Activated naive CD8-positive, alpha-beta T cell treated with anti-CD3 and anti-CD28 coated beads, Interleukin-2, amount 50 U/mL, for 24 hours (primary cell): ENCODE results near the gene UQCR11.

Experiments
- ATAC-seq: fragments of 150-1000 bp; cut with Tn5 transposase; one replicate; pipeline ENCODE4 v1.10.0; 2021
- DNase-seq: peaks from one replicate; pipeline ENCODE4 v3.0.0; 2021
- H3K27ac Mint-ChIP-seq: one replicate; pipeline ENCODE4 v1.8.0; 2021; ENCODE audit warnings: mild to moderate bottlenecking, mixed read lengths
- H3K27me3 Mint-ChIP-seq: one replicate; pipeline ENCODE4 v1.8.0; 2021; ENCODE audit warnings: mixed read lengths
- H3K36me3 Mint-ChIP-seq: one replicate; pipeline ENCODE4 v1.8.0; 2021; ENCODE audit warnings: low read depth, mixed read lengths
- H3K4me1 Mint-ChIP-seq: one replicate; pipeline ENCODE4 v1.8.0; 2021; ENCODE audit warnings: mixed read lengths
- H3K4me3 Mint-ChIP-seq: one replicate; pipeline ENCODE4 v1.8.0; 2021; ENCODE audit warnings: mild to moderate bottlenecking, moderate library complexity, mixed read lengths
- H3K9me3 Mint-ChIP-seq: one replicate; pipeline ENCODE4 v1.8.0; 2021; ENCODE audit warnings: mixed read lengths

The UQCR11 gene

DNA sequence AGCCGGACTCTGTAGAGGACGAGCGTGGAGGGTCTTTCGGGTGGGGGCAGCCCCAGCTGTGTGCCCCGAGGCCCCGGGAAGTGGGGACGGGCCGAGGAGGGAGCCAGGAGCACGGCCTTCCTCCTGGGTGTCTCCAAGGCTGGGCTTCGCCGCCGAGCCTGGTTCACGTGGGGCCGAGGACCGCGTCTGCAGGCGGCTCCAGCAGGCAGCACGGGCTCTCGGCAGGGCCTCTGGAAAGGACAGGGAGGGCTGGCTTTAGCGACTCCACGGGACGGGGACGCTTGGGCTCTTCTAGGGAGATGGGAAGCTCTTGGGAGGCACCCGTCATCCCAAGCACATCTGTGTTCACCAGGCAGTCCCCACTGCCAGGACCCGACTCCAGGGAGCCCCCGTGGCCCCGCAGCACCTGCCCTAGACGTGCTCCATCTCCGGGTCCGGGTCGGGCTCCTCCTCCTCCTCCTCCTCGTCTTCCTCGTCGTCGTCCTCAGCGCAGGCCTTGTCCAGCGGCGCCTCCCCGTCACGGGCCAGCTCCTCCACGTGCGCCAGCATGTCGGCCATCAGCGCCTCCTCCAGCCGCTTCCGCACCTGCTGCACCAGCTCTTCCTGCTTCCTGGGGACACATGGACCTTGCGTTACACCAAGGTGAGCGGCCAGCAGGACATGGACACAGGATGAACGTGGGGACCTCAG, 27.2 kb downstream of the UQCR11 start:
- no peak overlapping the region for H3K27ac Mint-ChIP-seq
- ATAC-seq = no peak

DNA sequence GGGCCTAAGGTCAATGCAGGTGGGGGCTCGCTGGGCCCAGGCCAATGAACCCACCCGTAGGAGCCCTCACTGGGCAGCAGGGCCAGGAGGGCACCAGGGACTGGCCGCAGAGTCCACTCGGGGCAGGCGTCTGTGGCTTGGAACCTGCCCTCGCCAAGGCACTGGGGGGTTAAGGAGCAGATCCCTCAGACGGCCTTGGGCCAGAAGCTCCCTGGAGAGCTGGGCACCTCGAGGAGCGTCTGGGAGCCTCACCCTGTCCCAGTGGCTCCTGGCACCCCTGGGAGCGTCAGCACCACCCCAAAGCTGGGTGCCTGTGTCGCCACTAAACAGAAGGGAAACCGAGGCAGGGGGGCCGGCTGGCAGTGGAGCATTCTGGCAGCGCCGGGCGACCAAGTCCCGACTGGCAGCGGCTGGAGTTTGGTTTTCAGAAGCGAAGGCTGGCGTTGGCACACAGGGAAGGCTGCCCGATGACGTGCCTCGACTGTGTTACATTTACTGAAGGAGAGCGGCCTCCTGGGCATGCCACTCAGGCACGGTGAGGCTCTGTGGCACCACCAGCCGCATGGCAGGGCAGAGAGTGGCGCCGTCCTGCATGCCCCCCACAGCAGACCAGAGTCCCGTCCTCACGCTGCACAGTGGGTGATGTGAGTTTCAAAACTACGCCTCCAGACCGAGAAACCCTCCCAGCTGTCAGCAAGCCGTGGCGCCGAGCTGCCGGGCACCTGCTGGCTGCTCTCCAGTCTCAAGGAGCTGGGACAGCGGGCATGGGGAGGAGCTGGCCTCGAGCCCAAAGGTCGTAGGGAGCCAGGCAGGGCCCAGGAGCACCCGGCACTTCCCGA, 28.0 kb downstream of the UQCR11 start:
- Mint-ChIP-seq H3K9me3 (no peaks in the 10 kb centered on the region), H3K27ac (no peak overlapping the region), H3K36me3 (peaks cover 12% of the 10 kb centered on the region), H3K4me1 (no peaks in the 10 kb centered on the region), H3K4me3 (no peak overlapping the region), H3K27me3 (no peaks in the 10 kb centered on the region)
- ATAC-seq (no peak), DNase-seq (no peak)

More for the DNA sequence above, 27.2 kb downstream of the UQCR11 start:
- H3K36me3 Mint-ChIP-seq = peaks cover 13% of the 10 kb centered on the region
- no peaks in the 10 kb centered on the region for H3K9me3 Mint-ChIP-seq
- no peaks in the 10 kb centered on the region for H3K4me1 Mint-ChIP-seq
- no peak overlapping the region for H3K4me3 Mint-ChIP-seq
- DNase-seq = no peak
- H3K27me3 Mint-ChIP-seq = no peaks in the 10 kb centered on the region

DNA sequence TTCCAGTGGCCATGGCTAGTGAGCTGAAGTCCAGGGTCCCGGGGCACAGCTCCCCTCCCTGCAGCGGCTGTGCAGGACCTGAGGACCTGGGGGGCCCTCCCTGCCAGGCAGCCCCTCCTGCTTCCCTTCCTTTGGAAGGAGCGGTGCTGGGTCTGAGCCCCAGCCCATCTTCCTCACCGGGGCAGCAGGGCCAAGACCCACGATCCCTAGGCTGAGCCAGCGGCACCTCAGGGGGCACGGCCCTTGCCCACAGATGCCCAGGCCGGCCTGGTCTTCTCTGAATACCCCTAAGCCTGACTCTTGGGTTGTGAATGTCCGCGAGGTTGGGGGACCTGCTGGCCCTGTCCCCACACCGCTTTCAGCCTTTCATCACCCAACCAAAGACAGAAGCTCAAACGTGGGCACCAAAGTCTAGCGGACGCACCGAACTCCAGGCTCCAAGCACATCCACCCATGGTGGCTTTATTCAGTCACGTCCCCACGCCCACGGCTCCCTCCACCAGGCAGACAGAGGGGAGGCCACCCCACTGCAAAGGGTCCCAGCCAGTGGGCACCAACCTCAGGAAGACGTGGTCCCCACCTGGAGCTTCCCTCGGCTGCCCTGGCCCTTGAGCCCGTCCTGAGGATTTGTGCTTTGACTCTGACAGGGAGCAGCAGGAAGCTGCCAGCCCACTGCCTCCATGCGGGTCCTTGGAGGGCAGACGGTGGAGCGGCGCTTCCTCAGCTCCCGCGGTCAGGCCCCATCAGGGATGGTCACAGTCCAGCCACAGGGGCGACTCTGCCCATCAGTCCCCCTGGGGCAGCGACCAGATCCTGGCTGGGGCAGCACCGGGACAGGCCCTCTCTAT, 28.8 kb downstream of the UQCR11 start:
- ATAC-seq (no peak), DNase-seq (no peak)
- Mint-ChIP-seq H3K27me3 (no peaks in the 10 kb centered on the region), H3K9me3 (no peaks in the 10 kb centered on the region), H3K27ac (no peak overlapping the region), H3K4me1 (no peaks in the 10 kb centered on the region), H3K4me3 (no peak overlapping the region), H3K36me3 (peaks cover 12% of the 10 kb centered on the region)

DNA sequence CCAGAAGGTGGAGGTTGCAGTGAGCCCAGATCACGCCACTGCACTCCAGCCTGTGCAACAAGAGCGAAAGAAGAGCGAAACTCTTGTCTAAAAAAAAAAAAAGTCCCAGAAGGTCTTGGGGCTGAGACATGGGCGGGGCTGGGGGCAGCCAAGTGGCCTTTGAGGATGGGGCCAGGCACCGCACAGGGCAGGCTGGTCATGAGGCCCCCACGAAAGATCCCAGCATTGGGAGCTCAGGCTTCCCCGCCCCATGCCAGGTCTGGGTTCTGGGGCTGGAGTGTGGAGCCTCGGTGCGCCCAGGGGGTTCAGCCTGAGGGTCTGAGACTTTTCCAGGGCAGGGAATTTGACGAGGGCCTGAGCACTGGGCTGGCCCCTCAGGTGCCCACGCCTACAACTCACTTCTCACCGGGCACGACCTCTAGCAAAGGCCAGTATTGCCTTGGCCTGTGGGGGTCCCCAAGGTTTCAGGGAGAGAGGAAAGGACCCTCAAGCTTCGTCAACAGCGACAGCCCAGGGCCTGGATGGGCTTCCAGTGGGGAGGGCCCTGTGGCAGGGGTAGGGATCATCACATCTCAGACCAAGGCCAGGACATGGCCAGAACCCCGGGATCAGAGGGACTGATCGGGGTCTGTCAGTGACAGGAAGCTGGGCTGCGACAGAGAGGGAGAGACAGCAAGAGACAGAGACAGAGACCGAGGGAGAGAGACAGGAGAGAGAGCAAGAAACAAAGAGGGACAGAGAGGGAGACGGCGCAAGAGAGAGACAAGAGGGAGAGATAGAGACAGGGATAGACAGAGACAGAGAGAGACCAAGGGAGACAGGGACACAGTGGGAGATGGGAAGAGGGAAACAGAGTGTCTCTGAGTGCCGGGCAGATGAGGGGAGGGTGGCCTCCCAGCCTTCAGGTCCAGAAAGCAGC, 29.7 kb downstream of the UQCR11 start:
- peaks cover 9% of the 10 kb centered on the region for H3K36me3 Mint-ChIP-seq
- H3K4me1 Mint-ChIP-seq = no peaks in the 10 kb centered on the region
- DNase-seq = no peak
- H3K27me3 Mint-ChIP-seq = peaks cover under 1% of the 10 kb centered on the region
- H3K4me3 Mint-ChIP-seq = no peak overlapping the region
- peak; percentile 16 for ATAC-seq
- no peak overlapping the region for H3K27ac Mint-ChIP-seq
- H3K9me3 Mint-ChIP-seq = no peaks in the 10 kb centered on the region

DNA sequence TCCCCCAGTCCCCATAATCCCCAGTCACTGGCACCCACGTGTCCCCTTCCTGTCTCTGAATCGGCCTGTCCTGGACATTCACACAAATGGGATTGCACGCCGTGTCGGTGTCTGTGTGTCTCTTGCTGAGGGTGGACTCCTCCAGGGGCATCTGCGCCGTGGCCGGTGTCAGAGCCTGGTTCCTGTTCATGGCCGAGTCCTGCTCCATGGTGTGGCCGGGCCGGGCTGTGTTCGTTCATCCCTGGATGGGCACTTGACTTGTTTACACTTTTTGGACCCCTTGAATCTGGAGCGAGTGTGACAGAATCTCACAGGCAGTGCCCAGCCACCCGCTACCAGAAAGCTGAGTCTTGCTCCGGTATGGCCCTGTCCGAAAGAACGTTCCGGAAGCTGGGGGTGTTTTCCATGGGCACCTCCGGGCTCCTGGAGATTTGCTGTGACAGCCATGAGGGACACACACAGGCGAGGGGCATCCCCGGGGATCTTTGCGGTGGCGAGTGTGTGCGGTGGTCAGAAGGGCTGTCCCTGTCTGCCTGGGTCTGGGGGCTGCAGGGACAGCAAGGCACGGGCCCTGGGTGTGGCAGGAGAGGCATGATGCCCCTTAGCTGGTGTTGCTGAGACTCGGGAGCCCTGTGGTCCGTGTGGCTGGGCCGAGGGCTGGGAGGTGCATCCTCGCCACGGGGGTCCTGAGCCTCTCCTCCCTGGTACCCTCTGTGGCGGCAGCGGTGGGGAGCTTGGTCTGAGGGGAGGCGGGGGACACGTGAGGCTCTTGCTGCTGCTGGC, 30.7 kb downstream of the UQCR11 start:
- peaks cover 10% of the 10 kb centered on the region for H3K27me3 Mint-ChIP-seq
- H3K27ac Mint-ChIP-seq = no peak overlapping the region
- no peak overlapping the region for H3K4me3 Mint-ChIP-seq
- H3K36me3 Mint-ChIP-seq = peaks cover 5% of the 10 kb centered on the region
- DNase-seq = no peak
- peaks cover 2% of the 10 kb centered on the region for H3K4me1 Mint-ChIP-seq
- ATAC-seq = no peak
- no peaks in the 10 kb centered on the region for H3K9me3 Mint-ChIP-seq

DNA sequence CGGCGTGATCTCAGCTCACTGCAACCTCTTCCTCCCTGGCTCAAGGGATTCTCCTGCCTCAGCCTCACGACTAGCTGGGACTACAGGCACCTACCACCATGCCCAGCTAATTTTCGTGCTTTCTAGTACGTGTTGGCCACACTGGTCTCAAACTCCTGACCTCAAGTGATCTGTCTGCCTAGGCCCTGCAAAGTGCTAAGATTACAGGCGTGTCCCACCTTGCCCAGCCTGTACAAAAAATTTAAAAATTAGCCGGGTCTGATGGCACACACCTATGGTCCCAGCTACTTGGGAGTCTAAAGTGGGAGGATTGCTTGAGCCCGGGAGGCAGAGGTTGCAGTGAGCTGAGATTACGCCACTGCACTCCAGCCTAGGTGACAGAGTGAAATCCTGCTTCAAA, 32.5 kb downstream of the UQCR11 start:
- Mint-ChIP-seq H3K27ac (no peak overlapping the region), H3K9me3 (no peaks in the 10 kb centered on the region), H3K36me3 (no peaks in the 10 kb centered on the region), H3K4me1 (peaks cover 2% of the 10 kb centered on the region), H3K27me3 (peaks cover 12% of the 10 kb centered on the region), H3K4me3 (no peak overlapping the region)
- DNase-seq (no peak), ATAC-seq (no peak)

DNA sequence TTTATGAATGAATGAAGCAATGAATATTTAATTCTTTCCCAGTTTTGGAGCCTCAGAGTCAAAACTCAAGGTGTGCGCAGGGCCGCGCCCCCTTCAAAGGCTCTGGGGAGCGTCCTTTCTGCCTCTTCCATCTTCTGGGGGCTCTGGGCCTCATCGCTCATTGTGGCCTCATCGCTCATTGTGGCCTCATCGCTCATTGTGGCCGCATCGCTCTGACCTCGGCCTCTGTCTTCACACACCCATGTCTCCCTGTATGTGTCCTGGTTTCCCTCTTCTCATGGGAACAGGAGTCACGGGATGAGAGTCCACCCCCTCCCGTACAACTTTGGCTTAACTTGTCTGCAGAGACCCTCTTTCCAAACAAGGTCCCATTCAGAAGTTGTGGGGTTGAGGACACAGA, 33.9 kb downstream of the UQCR11 start:
- Mint-ChIP-seq H3K27me3 (peaks cover 12% of the 10 kb centered on the region), H3K27ac (no peak overlapping the region), H3K4me1 (peaks cover 2% of the 10 kb centered on the region), H3K36me3 (no peaks in the 10 kb centered on the region), H3K9me3 (no peaks in the 10 kb centered on the region), H3K4me3 (no peak overlapping the region)
- DNase-seq (no peak), ATAC-seq (no peak)

DNA sequence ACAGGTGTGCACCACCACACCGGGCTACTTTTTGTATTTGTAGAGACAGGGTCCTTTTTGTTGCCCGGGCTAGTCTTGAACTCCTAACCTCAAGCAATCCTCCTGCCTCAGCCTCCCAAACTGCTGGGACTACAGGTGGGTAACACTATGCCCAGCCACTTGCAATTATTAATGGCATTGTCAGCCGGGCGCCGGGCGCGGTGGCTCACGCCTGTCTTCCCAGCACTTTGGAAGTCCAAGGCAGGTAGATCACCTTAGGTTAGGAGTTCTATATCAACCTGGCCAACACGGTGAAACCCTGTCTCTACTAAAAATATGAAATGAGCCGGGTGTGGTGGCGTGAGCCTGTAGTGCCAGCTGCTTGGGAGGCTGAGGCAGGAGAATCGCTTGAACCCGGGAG, 34.4 kb downstream of the UQCR11 start:
- H3K4me1 Mint-ChIP-seq = peaks cover 2% of the 10 kb centered on the region

DNA sequence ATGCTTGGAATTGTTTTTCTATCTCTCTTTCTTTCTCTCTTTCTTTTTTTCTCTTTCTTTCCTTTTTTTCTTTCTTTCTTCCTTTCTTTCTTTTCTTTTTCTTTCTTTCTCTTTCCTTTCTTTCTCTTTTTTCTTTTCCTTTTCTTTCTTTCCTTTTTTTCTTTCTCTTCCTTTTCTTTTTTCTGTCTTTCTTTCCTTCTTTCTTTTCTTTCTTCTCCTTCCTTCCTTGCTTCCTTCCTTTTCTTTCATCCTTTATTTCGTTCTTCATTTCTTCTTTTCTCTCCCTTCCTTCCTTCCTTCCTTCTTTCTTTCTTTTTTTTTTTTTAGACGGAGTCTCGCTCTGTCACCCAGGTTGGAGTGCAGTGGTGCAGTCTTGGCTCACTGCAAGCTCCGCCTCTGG, 35.3 kb downstream of the UQCR11 start:
- peaks cover 2% of the 10 kb centered on the region for H3K4me1 Mint-ChIP-seq
- DNase-seq = no peak
- no peak overlapping the region for H3K4me3 Mint-ChIP-seq
- no peaks in the 10 kb centered on the region for H3K36me3 Mint-ChIP-seq
- H3K27me3 Mint-ChIP-seq = peaks cover 12% of the 10 kb centered on the region
- H3K9me3 Mint-ChIP-seq = no peaks in the 10 kb centered on the region
- no peak for ATAC-seq
- H3K27ac Mint-ChIP-seq = no peak overlapping the region

More for the DNA sequence above, 34.4 kb downstream of the UQCR11 start:
- DNase-seq = no peak
- Mint-ChIP-seq H3K9me3 (no peaks in the 10 kb centered on the region), H3K4me3 (no peak overlapping the region), H3K36me3 (no peaks in the 10 kb centered on the region), H3K27me3 (peaks cover 12% of the 10 kb centered on the region), H3K27ac (no peak overlapping the region)
- no peak for ATAC-seq

DNA sequence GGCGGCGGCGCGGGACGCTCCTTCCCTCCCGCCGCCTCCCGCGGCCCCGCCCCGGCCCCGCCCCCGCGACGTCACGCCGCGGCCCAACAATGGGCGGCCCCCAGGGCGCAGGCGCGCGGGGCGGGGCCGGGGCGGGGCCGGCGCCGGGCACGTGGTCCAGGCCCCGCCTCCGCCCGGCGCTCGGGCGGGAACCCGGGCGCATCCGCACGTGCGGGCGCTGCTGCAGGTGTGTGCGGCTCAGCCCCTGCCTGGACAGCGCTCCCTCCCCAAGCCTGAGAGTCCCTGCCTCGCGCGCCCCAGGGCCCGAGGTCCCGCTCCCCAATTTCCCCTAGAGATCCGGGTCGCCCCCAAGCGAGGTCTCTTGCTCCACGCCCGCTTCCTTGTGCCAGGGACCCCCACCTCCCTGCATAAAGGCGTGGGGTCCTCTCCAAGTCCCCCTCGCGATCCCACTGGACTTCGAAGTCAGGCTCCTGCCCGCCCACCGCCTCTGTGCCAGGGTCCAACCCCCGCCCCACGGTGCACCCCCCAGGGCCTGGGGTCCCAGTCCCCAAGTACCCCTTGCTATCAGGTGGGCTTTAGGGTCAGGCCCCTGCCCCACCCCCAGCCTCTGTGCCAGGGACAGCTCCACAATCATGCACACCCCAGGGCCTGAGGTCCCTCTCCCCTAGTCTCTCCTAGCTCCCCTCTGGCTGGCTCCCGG, 36.8 kb downstream of the UQCR11 start, which contains the start of gene MEX3D:
Gene MEX3D, minus strand, starts transcription at position 6 of the 700 bp plus-strand sequence. CDS start 267 bp downstream, outside the sequence.
- ATAC-seq = peak; percentile 70
- no peaks in the 10 kb centered on the region for H3K9me3 Mint-ChIP-seq
- H3K36me3 Mint-ChIP-seq = no peaks in the 10 kb centered on the region
- H3K4me3 Mint-ChIP-seq = peak within 1 kb of the TSS; percentile 34
- H3K27me3 Mint-ChIP-seq = peaks cover 12% of the 10 kb centered on the region
- peak; percentile 82 for DNase-seq
- H3K27ac Mint-ChIP-seq = no peak within 1 kb of the TSS
- H3K4me1 Mint-ChIP-seq = peaks cover 2% of the 10 kb centered on the region

DNA sequence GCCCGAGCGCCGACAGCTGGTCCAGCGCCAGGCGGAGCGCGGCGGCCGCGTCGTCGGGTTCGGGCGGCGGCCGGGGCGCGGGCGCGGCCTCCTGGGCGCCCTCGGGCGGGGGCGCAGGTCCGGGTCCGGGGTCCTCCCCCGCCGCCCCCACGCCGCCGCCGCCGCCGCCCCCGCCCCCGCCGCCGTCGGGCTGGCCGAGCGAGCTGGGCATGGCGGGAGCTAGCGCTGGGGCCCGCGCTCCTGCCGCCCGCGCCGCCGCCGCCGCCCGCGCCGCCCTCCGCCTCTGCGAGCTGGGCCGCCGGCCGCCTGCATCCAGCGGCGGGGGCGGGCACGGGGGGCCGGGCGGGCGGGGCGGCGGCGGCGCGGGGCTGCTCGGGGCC, 37.4 kb downstream of the UQCR11 start:
- no peak overlapping the region for H3K4me3 Mint-ChIP-seq
- H3K27me3 Mint-ChIP-seq = peaks cover 12% of the 10 kb centered on the region
- H3K4me1 Mint-ChIP-seq = peaks cover 2% of the 10 kb centered on the region
- H3K36me3 Mint-ChIP-seq = no peaks in the 10 kb centered on the region
- DNase-seq (no peak), ATAC-seq (no peak)
- no peak overlapping the region for H3K27ac Mint-ChIP-seq
- no peaks in the 10 kb centered on the region for H3K9me3 Mint-ChIP-seq

DNA sequence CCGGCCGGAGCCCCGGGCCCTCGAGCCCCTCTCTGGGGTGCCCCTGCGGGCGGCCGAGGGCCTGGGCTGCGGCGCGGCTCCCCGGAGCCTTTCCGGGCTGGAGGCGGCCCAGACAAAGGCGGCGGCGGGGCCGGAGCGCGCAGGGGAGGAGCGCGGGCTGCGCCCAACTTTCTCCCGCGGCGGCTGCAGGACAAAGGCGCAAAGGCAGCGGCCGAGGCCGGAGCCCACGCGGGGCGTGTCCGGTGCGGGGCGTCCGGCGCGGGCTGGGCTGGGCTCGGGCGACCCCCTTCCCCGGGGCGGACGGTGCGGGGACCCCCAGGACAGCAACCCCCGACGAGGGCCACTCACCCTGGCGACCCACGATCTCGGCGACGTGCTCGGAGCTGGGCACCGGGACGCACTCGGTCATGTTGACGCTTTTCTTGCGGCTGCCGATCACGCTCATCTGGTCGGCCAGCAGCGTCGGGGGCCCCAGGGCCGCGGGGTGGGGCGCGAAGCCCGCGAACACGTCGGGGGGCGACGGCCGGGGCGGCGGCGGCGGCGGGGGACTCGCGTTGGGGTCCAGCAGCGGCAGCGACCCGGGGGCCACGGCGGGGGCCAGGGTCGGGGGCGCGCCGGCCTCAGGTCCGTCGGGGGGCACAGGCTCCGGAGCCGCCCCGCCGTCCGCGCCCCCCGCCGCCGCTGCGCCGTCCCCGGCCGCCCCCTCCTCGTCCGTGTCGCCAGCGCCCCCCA, 38.0 kb downstream of the UQCR11 start:
- peaks cover 12% of the 10 kb centered on the region for H3K27me3 Mint-ChIP-seq
- peaks cover 2% of the 10 kb centered on the region for H3K4me1 Mint-ChIP-seq
- peak; percentile 16 for DNase-seq
- no peaks in the 10 kb centered on the region for H3K36me3 Mint-ChIP-seq
- no peak overlapping the region for H3K27ac Mint-ChIP-seq
- no peak overlapping the region for H3K4me3 Mint-ChIP-seq
- ATAC-seq = no peak
- H3K9me3 Mint-ChIP-seq = no peaks in the 10 kb centered on the region
